KMS-11 (cell line): ENCODE measurements around the gene NANOS3.

Source experiments
- H2AFZ ChIP-seq: fragments of 200-600 bp; sonication (generic); 2 replicates; pipeline ENCODE4 v1.6.1; 2016; ENCODE audit warnings: antibody characterized with exemption, mixed run types, low read depth
- H3K27ac ChIP-seq: fragments of 200-600 bp; sonication (generic); 2 replicates; pipeline ENCODE4 v1.6.1; 2016; ENCODE audit warnings: mild to moderate bottlenecking, mixed run types
- H3K27me3 ChIP-seq: fragments of 200-600 bp; sonication (generic); 2 replicates; pipeline ENCODE4 v1.6.1; 2017; ENCODE audit warnings: mild to moderate bottlenecking, low read depth, mixed run types, moderate library complexity; ENCODE audit not compliant: insufficient read depth
- H3K36me3 ChIP-seq: fragments of 200-600 bp; sonication (generic); 2 replicates; pipeline ENCODE4 v1.6.1; 2017; ENCODE audit warnings: mild to moderate bottlenecking, mixed run types; ENCODE audit not compliant: insufficient read depth
- H3K4me1 ChIP-seq: fragments of 200-600 bp; sonication (generic); 2 replicates; pipeline ENCODE4 v1.6.1; 2016; ENCODE audit warnings: mild to moderate bottlenecking, low read depth, mixed run types; ENCODE audit not compliant: poor library complexity, severe bottlenecking
- H3K4me2 ChIP-seq: fragments of 200-600 bp; sonication (generic); 2 replicates; pipeline ENCODE4 v1.7.0; 2016; ENCODE audit warnings: mild to moderate bottlenecking, mixed run types
- H3K4me3 ChIP-seq: fragments of 200-600 bp; sonication (generic); IDR thresholded peaks from 2 replicates; pipeline ENCODE4 v1.6.1; 2017; ENCODE audit warnings: low read depth, low read length, mixed read lengths; ENCODE audit not compliant: insufficient read depth
- H3K79me2 ChIP-seq: fragments of 200-600 bp; sonication (generic); 2 replicates; pipeline ENCODE4 v1.6.1; 2016; ENCODE audit warnings: low read depth, mixed run types; ENCODE audit not compliant: insufficient read depth
- H3K9ac ChIP-seq: fragments of 200-600 bp; sonication (generic); 2 replicates; pipeline ENCODE4 v1.6.1; 2016; ENCODE audit warnings: mild to moderate bottlenecking, mixed run types
- H4K20me1 ChIP-seq: fragments of 200-600 bp; sonication (generic); 2 replicates; pipeline ENCODE4 v1.6.1; 2016; ENCODE audit warnings: mild to moderate bottlenecking, mixed run types; ENCODE audit not compliant: insufficient read depth
- CTCF ChIP-seq: fragments of 200-600 bp; sonication (generic); conservative IDR thresholded peaks from 2 replicates; pipeline ENCODE4 v1.6.1; 2017; ENCODE audit warnings: low read depth, mild to moderate bottlenecking, antibody characterized with exemption, low read length, moderate library complexity, mixed read lengths

NANOS3 gene

GRCh38 chr19:13929956-13930355, 53.0 kb downstream of the NANOS3 start:
- no peak overlapping the region for H2AFZ ChIP-seq
- H3K4me2 ChIP-seq: no peak overlapping the region
- no peak for TF ChIP-seq CTCF
- no peaks in the 10 kb centered on the region for H4K20me1 ChIP-seq
- H3K4me1 ChIP-seq: no peaks in the 10 kb centered on the region
- no peaks in the 10 kb centered on the region for H3K27me3 ChIP-seq
- H3K9ac ChIP-seq: no peak overlapping the region
- no peaks in the 10 kb centered on the region for H3K79me2 ChIP-seq
- H3K36me3 ChIP-seq: no peaks in the 10 kb centered on the region
- no peak overlapping the region for H3K27ac ChIP-seq
- no peak overlapping the region for H3K4me3 ChIP-seq
